AG09319 (cell line): ENCODE data around the gene PIK3C2G.
"Not testable (repeated sequence)": the region's sequence is repeated elsewhere in the genome, so short reads cannot be mapped to it uniquely, and the experiment has no call there.

Experiments
- DNase-seq: peaks from one replicate; pipeline ENCODE4 v3.0.0-alpha.2; 2010; ENCODE audit warnings: low read depth; ENCODE audit errors: extremely low read depth
- CTCF ChIP-seq: IDR thresholded peaks from 2 replicates; pipeline ENCODE4 v1.5.1; 2011; ENCODE audit warnings: low read depth, mild to moderate bottlenecking, inconsistent platforms, low read length, moderate library complexity

The PIK3C2G gene

GRCh38 chr12:18496156-18496555 is 234.8 kb downstream of the PIK3C2G start:
- no peak for DNase-seq
- no peak for TF ChIP-seq CTCF

GRCh38 chr12:18500160-18500574 is 238.8 kb downstream of the PIK3C2G start:
- not testable (repeated sequence) for DNase-seq

GRCh38 chr12:18500736-18501135 is 239.4 kb downstream of the PIK3C2G start:
- DNase-seq, result not testable (repeated sequence)

- no peak for TF ChIP-seq CTCF
- no peak for DNase-seq
Observed at GRCh38 chr12:18502422-18502968, 241.2 kb downstream of the PIK3C2G start.

- TF ChIP-seq CTCF, result no peak
- DNase-seq, result no peak
Observed at GRCh38 chr12:18521461-18521860, 260.1 kb downstream of the PIK3C2G start.

GRCh38 chr12:18522806-18523205 is 261.5 kb downstream of the PIK3C2G start:
- TF ChIP-seq CTCF, result no peak
- DNase-seq, result no peak

GRCh38 chr12:18542497-18542896 is 281.2 kb downstream of the PIK3C2G start:
- not testable (repeated sequence) for DNase-seq

- no peak for TF ChIP-seq CTCF
- peak; percentile 24 for DNase-seq
Observed at GRCh38 chr12:18546399-18546798, 285.1 kb downstream of the PIK3C2G start.

GRCh38 chr12:18549598-18549997 is 288.3 kb downstream of the PIK3C2G start:
- no peak for DNase-seq
- TF ChIP-seq CTCF, result no peak
